Activated B cell treated with CpG ODN at 0.5 μM for 24 hours (primary cell): ENCODE results near the gene CD86. TPM values are rescaled to one million over a fixed set of nuclear protein-coding genes. Genes with fewer than 3 reads are reported as not detected.
A peak's percentile ranks its signal among the peaks of the same experiment; 100 is the strongest.

ENCODE experiments used
- ATAC-seq: fragments of 200-7000 bp; cut with Tn5 transposase; one replicate; pipeline ENCODE4 v1.10.0; 2021; ENCODE audit warnings: low read depth, mild to moderate bottlenecking, moderate library complexity
- CTCF ChIA-PET: fragments of 350-600 bp; sonication (Branson Sonifier 250); formaldehyde crosslinking; loops from one replicate; lab custom pipeline; 2021; ENCODE audit warnings: antibody characterized with exemption; lab: Charles Lee
- POLR2A ChIA-PET: fragments of 350-600 bp; sonication (Branson Sonifier 250); formaldehyde crosslinking; loops from one replicate; lab custom pipeline; 2021; ENCODE audit warnings: antibody characterized with exemption; lab: Charles Lee
- DNase-seq: peaks from one replicate; pipeline ENCODE4 v3.0.0; 2022
- H3K27ac Mint-ChIP-seq: one replicate; pipeline ENCODE4 v1.8.0; 2020; ENCODE audit warnings: mixed read lengths
- H3K27me3 Mint-ChIP-seq: one replicate; pipeline ENCODE4 v1.8.0; 2021; ENCODE audit warnings: mixed read lengths
- H3K36me3 Mint-ChIP-seq: one replicate; pipeline ENCODE4 v1.8.0; 2021; ENCODE audit warnings: low read depth, mixed read lengths
- H3K4me1 Mint-ChIP-seq: one replicate; pipeline ENCODE4 v1.8.0; 2021; ENCODE audit warnings: mixed read lengths
- H3K4me3 Mint-ChIP-seq: one replicate; pipeline ENCODE4 v1.8.0; 2020; ENCODE audit warnings: mild to moderate bottlenecking, mixed read lengths
- H3K9me3 Mint-ChIP-seq: one replicate; pipeline ENCODE4 v1.8.0; 2020; ENCODE audit warnings: mixed read lengths
- CTCF ChIP-seq: fragments of 200-600 bp; IDR thresholded peaks from one replicate; pipeline ENCODE4 v1.8.0; 2022; ENCODE audit warnings: antibody characterized with exemption, mild to moderate bottlenecking
- intact Hi-C: fragments of 100-400 bp; cut with micrococcal nuclease; formaldehyde crosslinking; loops from one replicate; pipeline ENCODE4 v1.15.1; 2024
- total RNA-seq: library from RNA; stranded (reverse); gene quantifications from 2 replicates; pipeline ENCODE4 v1.2.3, GENCODE V29; 2022

Gene CD86
- total RNA-seq, 1 donor from 2014 or later: 31.7 TPM

- peaks cover 41% of the 10 kb centered on the region for H3K4me1 Mint-ChIP-seq
- ATAC-seq: peak; percentile 66
- H3K9me3 Mint-ChIP-seq: no peaks in the 10 kb centered on the region
- no peaks in the 10 kb centered on the region for H3K27me3 Mint-ChIP-seq
- intact Hi-C loops: loop anchor here (1.0 to 5.0 kb wide), 3 partner anchors 39 to 329 kb away; partner anchors contain the start of genes FAM162A and MIX23
- peaks cover 10% of the 10 kb centered on the region for H3K36me3 Mint-ChIP-seq
- no peak for TF ChIP-seq CTCF
- peak overlapping the region; percentile 67 for H3K4me3 Mint-ChIP-seq
- POLR2A ChIA-PET: interaction anchor here (1.0 to 1.6 kb wide), 5 partner anchors 11 to 28 kb away, joined by 3 to 6 read pairs (median 3); no protein-coding TSS in a partner anchor
- DNase-seq: no peak
- CTCF ChIA-PET: no interaction called here
- peak overlapping the region; percentile 54 for H3K27ac Mint-ChIP-seq
These were observed 2.2 kb upstream of the CD86 start for GRCh38 chr3:122052968-122053367.

- DNase-seq: no peak
- Mint-ChIP-seq H3K9me3 (no peaks in the 10 kb centered on the region), H3K27ac (no peak overlapping the region), H3K4me1 (peaks cover 42% of the 10 kb centered on the region), H3K27me3 (no peaks in the 10 kb centered on the region), H3K36me3 (peaks cover 18% of the 10 kb centered on the region), H3K4me3 (peak overlapping the region; percentile 28)
- TF ChIP-seq CTCF: no peak
- CTCF ChIA-PET: no interaction called here
- no peak for ATAC-seq
- POLR2A ChIA-PET: interaction anchor here (1.1 kb wide), 1 partner anchor 18 kb away, joined by 3 read pairs; no protein-coding TSS in a partner anchor
- intact Hi-C loops: no loop called here
These were observed 2.5 kb downstream of the CD86 start for GRCh38 chr3:122057671-122058070.

GRCh38 chr3:122058294-122058693 is 3.1 kb downstream of the CD86 start:
- no peaks in the 10 kb centered on the region for H3K27me3 Mint-ChIP-seq
- H3K9me3 Mint-ChIP-seq: no peaks in the 10 kb centered on the region
- DNase-seq (no peak), ATAC-seq (no peak)
- ChIA-PET POLR2A (interaction anchor here (1.1 kb wide), 1 partner anchor 18 kb away, joined by 3 read pairs; no protein-coding TSS in a partner anchor), CTCF (interaction anchor here (1.1 kb wide), 1 partner anchor 345 kb away, joined by 3 read pairs; no protein-coding TSS in a partner anchor)
- H3K4me1 Mint-ChIP-seq: peaks cover 37% of the 10 kb centered on the region
- no peak overlapping the region for H3K4me3 Mint-ChIP-seq
- intact Hi-C loops: no loop called here
- peaks cover 18% of the 10 kb centered on the region for H3K36me3 Mint-ChIP-seq
- H3K27ac Mint-ChIP-seq: no peak overlapping the region
- TF ChIP-seq CTCF: no peak

- H3K4me1 Mint-ChIP-seq: peaks cover 35% of the 10 kb centered on the region
- H3K4me3 Mint-ChIP-seq: no peak overlapping the region
- H3K27me3 Mint-ChIP-seq: no peaks in the 10 kb centered on the region
- POLR2A ChIA-PET: no interaction called here
- TF ChIP-seq CTCF: no peak
- CTCF ChIA-PET: no interaction called here
- H3K9me3 Mint-ChIP-seq: no peaks in the 10 kb centered on the region
- H3K27ac Mint-ChIP-seq: no peak overlapping the region
- no peak for DNase-seq
- H3K36me3 Mint-ChIP-seq: peaks cover 18% of the 10 kb centered on the region
- intact Hi-C loops: no loop called here
- ATAC-seq: no peak
These were observed 5.0 kb downstream of the CD86 start for GRCh38 chr3:122060040-122060698.

GRCh38 chr3:122063908-122064307 is 8.7 kb downstream of the CD86 start:
- Mint-ChIP-seq H3K9me3 (no peaks in the 10 kb centered on the region), H3K4me3 (no peak overlapping the region), H3K27me3 (no peaks in the 10 kb centered on the region), H3K27ac (peak overlapping the region; percentile 63), H3K4me1 (peaks cover 44% of the 10 kb centered on the region), H3K36me3 (peaks cover 8% of the 10 kb centered on the region)
- intact Hi-C loops: no loop called here
- ChIA-PET CTCF (interaction anchor here (1.0 to 3.1 kb wide), 3 partner anchors 11 to 67 kb away, joined by 3 to 10 read pairs (median 4); no protein-coding TSS in a partner anchor), POLR2A (interaction anchor here (0.8 to 3.7 kb wide), 4 partner anchors 8 to 33 kb away, joined by 3 to 26 read pairs (median 12); partner anchors contain the start of gene CD86)
- no peak for DNase-seq
- peak; percentile 48 for ATAC-seq
- no peak for TF ChIP-seq CTCF
